ENCODE data around the gene RALGPS2. TPM values are rescaled to one million over a fixed set of nuclear protein-coding genes. Genes with fewer than 3 reads are reported as not detected.

The RALGPS2 gene
- total RNA-seq, 1 donor, result 74.7 TPM

DNA sequence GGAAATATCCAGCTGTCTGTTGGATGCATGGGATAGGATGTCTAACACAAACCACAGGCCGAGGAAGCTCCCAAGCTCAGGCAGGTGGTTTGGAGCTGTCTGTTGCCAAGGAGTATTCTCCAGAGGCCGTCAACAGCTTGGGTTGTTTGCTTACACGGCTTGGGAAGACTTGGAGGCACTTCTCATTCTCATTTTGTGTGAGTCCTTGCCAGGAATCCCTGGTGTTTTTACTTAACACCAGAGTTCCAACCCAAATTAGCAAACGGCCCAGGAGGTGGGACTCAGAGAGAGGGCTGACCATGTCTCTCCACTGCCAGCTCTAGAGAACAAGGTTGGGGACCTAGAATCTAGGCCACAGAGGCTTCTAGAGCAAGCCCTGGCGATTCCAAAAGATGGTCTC lies 228.0 kb downstream of the RALGPS2 start:
- no peak overlapping the region for H3K4me3 ChIP-seq (ENCODE audit: low read depth, low read length)
- TF ChIP-seq, protein P1, sequence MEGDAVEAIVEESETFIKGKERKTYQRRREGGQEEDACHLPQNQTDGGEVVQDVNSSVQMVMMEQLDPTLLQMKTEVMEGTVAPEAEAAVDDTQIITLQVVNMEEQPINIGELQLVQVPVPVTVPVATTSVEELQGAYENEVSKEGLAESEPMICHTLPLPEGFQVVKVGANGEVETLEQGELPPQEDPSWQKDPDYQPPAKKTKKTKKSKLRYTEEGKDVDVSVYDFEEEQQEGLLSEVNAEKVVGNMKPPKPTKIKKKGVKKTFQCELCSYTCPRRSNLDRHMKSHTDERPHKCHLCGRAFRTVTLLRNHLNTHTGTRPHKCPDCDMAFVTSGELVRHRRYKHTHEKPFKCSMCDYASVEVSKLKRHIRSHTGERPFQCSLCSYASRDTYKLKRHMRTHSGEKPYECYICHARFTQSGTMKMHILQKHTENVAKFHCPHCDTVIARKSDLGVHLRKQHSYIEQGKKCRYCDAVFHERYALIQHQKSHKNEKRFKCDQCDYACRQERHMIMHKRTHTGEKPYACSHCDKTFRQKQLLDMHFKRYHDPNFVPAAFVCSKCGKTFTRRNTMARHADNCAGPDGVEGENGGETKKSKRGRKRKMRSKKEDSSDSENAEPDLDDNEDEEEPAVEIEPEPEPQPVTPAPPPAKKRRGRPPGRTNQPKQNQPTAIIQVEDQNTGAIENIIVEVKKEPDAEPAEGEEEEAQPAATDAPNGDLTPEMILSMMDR (IDR thresholded peaks at IDR 0.05; ENCODE audit: insufficient read depth, low read length), result no peak
- peak; percentile 60 for DNase-seq (ENCODE audit: low read depth)

DNA sequence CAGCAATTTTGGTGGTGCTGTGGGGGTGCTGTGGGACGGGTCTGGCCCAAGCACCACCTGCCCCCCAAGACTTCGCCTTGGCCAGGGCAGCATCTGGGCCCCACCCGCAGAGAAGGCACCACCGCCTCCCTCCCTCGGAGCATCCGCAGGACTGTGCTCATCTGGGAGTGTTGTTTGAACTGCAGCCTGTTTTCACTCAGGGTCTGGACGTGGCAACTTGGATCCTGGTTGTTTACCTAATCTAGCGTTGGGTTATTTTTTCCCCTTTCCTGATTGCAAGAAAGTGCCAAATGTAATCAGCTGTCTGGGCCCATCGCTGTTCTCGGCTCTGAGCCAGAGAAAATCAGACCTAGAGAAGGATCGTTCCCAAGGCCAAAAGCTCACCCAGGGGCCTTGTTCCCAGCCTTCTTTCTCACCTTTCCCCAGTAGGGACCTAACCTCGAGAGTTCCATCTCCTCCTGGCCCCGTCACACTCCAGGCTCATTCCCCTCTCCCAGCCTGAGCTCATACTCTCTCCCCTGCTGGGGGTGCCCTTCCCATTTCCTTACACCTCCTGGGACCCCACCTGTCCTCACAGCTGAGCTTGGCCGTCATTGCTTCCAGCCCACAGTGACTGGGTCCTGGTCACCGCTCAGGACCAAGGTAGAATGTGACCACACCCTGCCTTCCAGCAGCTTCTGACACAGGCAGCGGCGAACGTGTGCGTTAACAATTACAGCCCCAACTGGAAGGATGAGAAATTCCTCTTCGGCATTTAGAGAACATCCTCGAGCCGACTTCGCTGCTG lies 228.7 kb downstream of the RALGPS2 start:
- DNase-seq (ENCODE audit: low read depth), result no peak
- TF ChIP-seq, protein P1 (IDR thresholded peaks at IDR 0.05; ENCODE audit: insufficient read depth, low read length), result no peak
- no peak overlapping the region for H3K4me3 ChIP-seq (ENCODE audit: low read depth, low read length)

DNA sequence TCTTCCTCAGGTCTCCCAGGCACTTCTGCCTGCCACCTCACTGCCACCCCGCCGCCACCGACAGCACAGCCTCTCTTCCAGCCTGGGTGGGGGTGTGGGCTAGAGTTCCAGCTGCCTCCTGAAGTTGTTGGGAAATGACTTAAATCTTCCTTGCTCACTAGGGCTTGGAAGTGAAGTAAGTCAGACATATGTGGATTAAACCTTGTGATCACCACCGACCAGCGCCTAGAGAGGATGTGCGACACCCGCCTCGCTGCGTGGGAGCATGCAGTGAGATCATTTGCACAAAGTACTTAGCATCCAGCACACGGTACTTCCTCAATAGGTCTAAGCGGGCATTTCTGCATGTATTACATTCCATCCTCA lies 229.3 kb downstream of the RALGPS2 start:
- H3K4me3 ChIP-seq (ENCODE audit: low read depth, low read length), result no peak overlapping the region
- TF ChIP-seq, protein P1 (IDR thresholded peaks at IDR 0.05; ENCODE audit: insufficient read depth, low read length), result no peak
- DNase-seq (ENCODE audit: low read depth), result no peak

DNA sequence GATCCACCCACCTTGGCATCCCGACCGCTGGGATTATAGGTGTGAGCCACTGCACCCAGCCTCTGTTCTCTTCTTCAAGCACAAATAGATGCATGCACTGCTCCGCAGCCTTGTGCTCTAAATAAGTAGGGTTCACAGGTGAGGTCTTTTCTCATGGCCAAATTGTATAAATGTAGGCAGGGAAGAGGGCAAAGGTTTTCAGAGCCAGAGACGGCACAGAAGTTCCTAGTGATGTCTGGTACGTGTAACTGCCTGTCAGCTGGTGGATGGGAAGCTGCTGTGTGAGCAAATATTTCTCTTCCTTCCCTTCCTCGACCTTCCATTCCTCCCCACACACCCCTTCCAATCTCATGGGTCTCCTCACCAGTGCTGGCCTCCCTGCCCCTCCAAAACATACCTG lies 229.9 kb downstream of the RALGPS2 start:
- DNase-seq (ENCODE audit: low read depth), result no peak
- TF ChIP-seq, protein P1 (IDR thresholded peaks at IDR 0.05; ENCODE audit: insufficient read depth, low read length), result no peak
- H3K4me3 ChIP-seq (ENCODE audit: low read depth, low read length), result no peak overlapping the region

DNA sequence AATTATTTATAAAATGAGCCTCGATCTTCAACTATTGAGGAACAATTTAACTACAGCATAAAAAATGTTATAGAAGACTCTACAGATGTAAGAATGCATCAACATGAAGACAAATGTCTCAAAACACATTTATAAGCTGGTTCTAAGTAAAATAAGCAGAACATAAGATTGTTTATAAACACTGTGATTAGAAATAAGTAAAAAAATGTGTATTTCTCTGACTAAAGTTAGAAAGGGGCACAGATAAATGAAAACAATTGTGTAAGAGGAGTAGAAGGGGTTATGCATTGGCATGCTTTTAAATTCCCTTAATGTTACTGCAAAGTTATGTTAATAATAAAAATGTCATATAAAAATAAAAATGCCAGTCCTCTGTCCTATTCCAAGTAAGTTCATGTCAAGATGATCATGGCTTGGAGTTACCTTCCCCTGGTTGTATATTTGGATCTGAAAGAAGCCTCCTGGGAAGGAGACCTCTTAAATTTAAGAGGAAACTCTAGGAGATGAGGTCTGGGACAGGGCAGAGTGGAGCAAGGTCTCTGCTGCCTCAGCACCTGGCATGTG lies 230.4 kb downstream of the RALGPS2 start:
- TF ChIP-seq, protein P1 (IDR thresholded peaks at IDR 0.05; ENCODE audit: insufficient read depth, low read length), result no peak
- no peak for DNase-seq (ENCODE audit: low read depth)
- no peak overlapping the region for H3K4me3 ChIP-seq (ENCODE audit: low read depth, low read length)

DNA sequence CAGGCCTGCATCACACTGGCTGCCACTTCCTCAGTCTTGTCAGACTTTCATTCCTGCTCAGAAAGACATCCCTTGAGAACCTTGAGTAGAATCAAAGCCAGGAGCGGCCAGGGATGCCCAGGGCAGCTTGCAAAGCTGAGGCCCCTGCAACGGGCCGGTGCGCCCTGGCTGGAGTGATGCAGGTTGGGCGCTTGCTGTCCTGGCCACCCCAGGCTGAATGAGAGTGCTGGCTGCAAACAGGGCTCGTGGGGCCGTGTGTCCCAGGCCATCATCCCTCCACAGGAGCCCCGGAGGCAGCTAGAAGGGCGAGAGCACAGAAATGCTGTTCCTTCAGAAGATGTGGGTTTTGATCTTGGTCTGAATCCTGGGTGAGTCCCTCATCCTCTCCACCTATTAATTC lies 233.4 kb downstream of the RALGPS2 start:
- H3K4me3 ChIP-seq (ENCODE audit: low read depth, low read length), result no peak overlapping the region
- TF ChIP-seq, protein P1 (IDR thresholded peaks at IDR 0.05; ENCODE audit: insufficient read depth, low read length), result no peak
- no peak for DNase-seq (ENCODE audit: low read depth)
